Left forelimb (tissue), 1 donor: ENCODE results near the gene RBMS3.

Source experiments
- DNase-seq: peaks from one replicate; pipeline ENCODE4 v3.0.0-alpha.2; 2018; ENCODE audit warnings: low spot score

RBMS3 gene

DNA sequence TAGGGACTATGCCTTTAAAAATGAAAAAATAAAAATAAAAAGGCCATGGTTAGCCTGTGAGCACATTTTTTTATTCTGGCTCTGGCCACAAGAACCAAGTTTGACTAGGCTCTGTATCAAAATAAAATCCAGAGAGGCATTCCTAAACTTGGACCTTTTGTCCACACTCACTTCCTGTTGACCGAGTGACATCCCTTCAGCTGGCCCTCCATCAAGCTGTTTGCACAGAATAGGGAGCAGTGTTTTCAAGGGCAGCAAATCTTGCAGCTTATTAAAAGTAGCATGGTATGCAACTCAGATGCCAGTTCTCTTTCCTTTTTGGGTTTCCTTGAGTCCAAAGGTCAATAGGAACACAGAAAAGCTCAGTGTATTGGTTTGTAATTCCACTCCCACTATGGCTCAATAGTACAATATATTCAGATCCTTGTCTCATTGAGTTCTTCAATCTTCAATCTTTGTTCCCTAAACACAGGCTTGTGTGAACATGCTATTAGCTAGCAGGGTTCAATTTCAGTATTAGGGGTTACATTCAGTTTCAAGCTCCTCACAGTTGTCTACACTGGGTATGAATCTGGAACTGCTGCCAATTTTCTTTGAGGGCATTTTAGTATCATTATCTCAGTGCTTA lies 244.5 kb downstream of the RBMS3 start:
- DNase-seq: no peak

DNA sequence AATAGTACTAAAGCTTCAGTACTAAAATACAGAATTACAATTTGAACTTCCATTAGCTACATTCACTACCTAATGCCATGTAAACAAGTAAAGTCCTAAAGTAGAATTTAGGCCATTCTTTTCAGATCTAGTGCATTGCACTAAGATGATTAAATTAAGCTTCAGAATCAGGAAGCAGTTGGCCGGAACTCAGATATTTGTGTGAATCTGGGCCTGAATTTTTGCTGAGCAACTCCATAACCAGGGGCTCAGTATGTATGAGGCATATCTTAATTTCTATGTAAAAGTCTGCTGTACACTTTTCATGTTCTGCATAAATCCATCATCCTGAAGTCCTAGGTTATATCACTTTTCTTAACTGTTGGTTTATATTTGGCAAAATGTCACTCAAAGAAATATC lies 246.4 kb downstream of the RBMS3 start:
- no peak for DNase-seq

DNA sequence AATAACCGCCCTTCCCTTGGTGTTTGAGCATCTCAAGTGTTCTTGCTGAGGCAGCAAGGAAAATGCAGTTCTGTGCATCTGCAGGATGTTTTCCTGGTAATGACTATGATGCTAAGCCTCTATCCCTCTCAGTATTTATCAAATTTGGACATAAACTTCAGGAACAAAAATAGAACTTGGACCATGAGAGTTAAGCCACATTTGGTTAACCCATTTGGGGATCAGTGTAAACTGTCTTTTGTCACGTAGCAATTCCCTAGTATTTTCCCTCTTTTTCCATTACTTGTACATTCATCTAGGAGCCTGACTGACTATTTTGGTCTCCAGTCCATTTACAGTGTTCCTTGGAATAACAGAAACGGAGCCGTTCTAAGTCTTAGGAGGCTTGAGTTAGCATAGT lies 250.8 kb downstream of the RBMS3 start:
- DNase-seq: no peak

DNA sequence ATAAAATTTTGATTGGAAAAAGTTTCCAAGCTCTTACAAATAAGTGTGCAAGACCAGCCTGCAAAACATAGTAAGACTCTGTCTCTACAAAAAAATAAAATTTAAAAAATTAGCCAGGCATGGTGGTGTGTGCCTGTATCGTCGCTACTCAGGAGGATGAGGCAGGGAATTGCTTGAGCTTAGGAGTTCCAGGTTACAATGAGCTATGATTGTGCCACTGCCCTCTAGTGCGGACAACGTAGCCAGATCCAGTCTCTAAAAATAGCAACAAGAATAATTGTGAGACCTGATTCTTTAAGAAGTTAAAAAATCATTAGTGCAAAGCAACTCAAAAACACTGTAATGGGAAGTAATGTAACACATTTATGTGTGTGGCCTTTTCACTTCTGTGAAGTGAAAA lies 251.6 kb downstream of the RBMS3 start:
- no peak for DNase-seq

DNA sequence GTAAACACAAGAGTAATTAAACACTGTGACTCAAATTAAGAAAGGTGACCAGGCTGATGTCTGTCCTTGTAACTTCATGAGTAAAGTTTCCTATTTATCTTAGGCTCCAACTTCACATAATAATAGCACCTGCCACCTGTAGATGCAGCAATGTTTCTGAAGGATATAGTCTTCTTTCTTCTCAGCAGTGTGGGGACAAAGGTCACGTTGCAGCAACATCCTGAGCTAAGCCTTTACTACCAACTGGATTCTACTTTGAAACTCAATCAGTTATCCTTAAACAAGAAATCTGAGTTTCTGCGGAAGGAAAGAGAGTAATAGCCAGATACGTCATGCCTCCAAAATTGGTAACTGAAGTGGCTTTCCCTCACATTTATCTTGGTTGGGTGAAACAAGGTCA lies 253.1 kb downstream of the RBMS3 start:
- no peak for DNase-seq

DNA sequence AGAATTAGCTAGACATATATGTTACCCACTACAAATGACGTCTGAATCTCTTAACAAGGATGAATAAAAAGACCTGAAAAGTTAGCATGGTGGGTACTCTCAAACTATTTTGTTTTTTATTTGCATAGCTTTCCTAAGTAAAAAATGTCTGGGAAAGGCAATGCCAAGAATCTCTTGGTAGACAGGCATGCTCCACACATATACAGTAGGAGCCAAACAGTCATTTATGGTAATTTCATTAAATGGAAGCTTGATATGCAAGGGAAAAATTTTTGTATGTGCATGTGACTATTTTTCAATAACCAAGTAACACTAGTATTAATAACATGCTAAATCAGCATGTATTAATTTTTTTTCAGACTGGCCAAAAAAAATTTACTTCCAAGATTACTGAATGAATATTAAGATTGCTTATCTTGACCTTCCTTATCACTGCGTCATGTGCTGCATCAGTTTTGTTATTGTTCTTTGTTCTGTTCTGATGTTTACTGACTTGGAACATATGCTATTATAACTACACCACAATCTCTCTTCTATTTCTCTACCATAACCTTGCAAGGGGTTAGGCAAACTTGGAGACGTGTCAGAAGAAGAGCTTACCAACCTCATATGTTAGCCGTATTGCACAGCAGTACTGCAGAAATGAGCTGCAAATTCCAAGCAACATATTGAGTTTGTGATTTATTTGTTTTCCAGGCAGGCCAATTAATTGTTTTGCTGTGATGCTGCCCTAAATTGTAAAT lies 255.3 kb downstream of the RBMS3 start:
- no peak for DNase-seq

DNA sequence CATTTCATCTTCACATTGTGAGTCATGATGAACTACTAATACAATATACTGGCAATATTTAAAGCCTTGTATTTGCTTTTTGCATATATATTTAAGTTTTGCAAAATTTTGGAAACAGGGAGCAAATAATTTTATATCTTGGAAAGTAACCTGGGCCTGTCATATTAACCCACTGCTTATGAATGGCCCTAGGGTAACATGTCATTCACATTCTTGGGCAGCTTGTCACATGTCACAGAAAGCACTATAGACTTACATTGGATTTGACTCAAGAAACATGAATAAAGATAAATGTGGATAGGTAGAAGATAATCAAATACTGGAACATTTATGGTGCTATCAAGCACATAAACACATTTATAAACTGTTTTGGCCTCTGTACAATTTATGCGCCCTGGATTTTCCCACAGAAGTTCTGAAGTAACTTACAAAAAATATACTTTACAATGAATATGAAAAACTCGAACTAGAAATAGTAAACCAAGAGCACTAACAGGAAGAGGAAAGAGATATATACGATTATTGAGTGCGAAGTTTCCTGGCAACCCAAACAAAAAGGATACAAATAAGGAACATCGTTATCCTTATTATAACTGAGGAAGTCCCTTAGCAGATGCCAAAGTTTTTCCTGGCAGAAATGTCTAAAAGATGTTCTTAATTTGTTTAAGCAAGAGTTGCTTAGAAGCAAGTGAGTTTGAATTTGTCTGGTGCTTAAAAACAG lies 257.2 kb downstream of the RBMS3 start:
- DNase-seq: no peak

DNA sequence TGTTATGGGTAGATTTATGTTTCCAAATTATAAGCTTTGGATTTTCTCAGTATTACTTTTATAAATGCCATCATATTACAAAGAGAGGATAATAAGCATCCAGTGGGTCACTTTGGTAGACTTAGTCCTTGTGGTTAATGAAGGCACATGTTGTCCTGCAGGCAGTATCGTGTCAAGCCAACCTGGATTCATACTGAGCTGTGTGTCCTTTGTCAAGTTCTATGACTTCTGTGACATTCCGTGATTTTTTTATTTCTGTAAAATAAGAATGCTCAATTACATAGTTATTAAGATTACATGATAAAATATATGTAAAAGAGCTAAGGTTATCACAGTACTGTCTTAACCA lies 257.7 kb downstream of the RBMS3 start:
- no peak for DNase-seq

DNA sequence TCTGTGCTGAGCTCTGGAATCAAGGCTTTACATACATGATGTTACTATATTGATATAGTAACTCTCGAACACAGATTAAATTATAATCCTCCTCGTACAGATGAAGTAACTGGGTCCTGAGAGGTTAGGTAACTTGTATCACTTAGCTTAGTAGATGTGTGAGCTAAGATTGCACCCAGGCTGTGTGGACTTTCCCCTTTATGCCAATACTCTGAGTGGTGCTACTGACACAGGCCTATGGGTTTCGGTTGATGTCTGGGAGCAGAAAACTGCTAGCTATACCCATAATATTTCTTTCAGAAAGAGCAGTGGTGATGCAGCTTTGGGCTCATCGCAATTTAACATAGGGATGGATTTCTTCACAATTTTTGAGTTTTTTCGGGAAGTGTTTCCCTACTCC lies 259.7 kb downstream of the RBMS3 start:
- DNase-seq: no peak

DNA sequence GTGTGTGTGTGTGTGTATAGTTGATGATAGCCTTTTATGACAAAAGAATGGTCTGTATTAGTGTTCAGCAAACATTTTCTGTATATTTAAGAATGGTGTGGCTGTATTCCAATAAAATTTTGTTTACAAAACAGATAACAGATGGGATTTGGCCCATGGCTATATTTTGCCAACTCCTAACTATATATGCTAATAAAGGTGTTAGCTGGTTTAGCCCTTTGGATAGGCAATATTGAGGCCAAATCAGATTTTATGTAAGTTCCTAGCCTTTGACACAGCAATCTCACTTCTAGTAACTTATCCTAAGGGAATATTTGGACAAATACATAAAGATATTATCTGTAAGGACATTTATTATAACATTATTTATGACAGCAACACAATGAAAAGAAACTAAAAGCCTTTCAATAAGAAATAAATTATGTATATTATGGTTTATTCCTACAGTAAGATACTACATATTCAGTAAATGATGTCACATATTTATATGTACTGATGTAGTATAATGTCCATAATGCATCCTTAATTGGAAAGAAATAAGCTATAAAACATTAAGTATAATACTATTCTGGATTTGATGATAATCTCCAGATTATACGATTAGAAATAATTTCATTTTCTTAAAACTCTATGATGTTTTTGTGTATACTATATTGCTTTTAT lies 264.0 kb downstream of the RBMS3 start:
- no peak for DNase-seq

DNA sequence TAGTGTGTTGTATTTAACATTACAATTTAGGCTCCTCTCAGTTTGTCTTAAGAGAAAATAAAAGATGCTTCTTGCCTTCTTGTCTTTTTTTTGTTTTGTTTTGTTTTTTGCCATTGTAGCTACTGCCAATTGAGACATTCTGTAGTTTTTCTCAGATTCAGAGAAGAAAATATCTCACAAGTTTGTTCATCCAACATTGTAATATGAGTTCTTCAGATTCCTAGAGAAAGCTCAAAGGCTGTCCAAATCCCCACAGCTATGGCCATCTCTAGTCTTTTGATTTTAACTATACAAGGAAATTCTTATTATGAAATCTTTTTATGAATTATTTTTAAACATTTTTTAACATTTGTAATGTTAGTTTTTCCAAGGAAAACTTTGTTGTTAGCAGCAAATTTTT lies 264.7 kb downstream of the RBMS3 start:
- DNase-seq: no peak

DNA sequence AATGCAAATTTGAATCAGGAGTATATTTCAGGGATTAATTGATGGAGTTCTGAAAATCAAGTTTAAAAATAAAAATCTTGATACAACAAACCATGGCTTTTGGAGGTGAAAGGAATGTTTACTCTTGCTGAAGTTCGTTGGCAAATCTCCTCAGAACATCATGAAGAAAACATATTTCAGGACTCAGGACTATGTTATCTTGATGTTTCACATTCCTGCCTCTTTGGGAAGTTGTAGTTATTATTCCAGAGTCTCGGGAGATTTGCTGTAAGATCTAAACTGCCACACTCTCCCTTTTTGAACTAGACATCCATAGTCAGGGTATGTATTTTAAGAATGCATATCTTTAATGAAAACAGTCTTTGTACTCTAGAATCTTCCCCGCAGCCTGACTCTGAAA lies 271.2 kb downstream of the RBMS3 start:
- no peak for DNase-seq

DNA sequence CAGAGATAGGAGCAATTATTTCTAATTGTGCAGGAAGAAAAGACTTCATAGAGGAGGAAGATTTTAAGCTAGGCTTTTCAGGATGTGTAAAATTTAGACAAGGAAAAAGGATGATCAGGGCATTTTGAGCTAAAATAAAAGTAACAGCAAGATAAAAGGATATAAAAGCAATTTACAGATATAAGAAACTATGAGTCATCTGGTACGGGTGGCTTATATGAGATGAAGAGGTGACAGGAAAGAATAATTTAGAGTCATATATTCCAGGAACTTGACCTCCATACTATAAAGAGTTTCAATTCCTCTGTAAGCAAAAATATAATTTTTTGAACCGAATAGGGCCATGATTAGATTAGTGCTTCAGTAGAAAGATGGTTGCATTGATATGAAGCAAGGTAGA lies 273.7 kb downstream of the RBMS3 start:
- DNase-seq: no peak

DNA sequence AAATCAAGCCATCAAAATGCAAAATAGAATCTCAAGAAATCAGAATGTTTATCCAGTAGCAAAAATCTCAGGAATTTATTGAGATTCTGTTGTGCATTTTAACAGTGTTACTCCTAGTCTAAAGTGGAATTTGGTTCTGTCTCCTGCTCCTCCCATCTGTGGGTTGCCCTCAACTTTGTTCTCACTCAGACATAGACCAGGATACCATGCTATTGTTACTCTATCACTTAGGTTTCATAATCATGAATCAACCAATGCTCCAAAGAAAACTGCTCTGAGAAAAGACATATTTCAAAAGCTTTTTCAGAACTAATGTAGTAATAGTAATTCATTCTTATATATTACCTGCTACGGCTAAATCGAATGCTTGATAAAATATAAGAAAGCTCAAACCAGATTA lies 274.7 kb downstream of the RBMS3 start:
- DNase-seq: no peak

DNA sequence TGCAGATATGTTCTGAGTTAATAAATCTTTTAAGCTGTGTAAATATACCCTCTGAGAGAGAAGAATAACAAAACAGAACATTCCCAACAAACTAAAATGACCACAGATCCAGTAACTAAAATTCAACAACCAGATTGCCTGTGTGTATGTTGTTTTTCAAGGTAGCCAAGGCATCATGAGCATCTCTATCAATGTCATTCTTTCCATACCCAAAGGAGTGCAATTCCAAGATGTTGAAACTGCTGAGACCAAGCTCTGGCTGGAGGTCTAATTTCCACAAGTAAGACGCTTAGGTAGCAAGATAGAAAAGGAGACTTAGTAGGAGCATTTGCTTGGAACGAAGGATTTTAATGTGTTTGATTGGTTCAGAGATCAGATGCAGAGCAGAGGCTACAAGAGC lies 276.3 kb downstream of the RBMS3 start:
- DNase-seq: no peak

DNA sequence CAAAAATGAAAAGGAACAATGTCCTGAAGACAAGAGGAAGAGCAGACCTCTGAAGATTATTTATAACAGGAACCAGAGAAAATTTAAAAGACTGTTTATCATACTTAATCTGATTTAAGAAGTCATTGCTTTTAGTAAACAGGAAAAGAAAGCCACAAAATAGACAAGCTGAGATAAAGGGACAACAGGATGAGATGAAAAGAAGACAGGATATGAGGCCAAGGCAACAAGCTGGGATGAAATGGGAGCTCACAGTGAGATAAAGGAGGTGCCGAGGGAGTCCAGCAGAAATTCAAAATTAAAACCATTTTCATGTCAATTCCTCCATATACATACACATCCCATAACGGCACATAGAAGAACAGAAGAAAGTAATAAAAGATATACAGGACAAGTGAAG lies 277.0 kb downstream of the RBMS3 start:
- DNase-seq: no peak

DNA sequence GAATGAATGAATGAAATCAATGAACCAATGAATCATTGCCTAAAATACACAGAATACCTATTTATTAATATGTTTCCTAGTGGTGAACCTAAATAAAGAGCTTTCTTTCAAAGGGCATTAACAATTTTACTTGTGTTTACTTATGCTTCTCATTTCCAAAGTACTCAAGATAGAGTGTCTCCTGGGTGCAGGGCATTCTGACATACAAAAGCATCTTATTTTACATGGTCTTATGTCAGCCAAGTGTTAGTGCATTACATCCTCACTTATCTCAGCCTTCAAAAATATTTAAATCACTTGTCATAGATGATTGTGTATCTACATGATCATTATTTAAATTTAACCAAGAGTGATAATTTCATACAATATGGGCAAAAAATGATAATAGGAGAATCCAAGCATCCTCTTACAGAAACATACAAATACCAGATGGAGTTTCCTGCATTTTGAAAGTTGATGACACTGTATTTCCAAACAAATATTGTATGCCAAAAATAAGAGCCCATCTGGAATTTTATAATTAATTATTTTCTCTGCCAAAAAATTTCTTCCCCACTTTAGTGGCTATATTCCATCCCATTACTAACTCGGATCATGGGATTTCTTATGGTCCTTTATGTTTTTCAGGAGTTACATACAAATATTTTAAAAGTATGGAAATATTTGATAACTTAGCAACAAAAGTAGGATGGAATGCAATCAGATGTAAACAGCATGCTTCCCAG lies 279.0 kb downstream of the RBMS3 start:
- DNase-seq: no peak

DNA sequence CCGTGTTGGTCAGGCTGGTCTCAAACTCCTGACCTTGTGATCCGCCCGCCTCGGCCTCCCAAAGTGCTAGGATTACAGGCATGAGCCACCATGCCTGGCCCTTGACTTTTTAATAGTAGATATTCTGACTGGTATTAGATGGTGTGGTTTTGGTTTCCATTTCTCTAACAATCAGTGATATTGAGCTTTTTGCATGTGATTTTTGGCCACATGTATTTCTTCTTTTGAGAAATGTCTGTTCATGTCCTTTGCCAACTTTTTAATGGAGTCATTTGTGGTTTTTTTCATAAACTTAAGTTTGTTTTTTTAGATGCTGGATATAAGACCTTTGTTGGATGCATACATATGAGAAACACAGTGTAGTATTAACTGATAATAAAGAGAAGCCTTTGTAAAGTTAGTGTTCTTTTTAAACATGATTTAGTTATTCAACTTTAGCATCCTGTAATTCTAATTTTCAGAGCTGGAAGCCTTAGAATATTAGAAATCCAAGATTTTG lies 280.8 kb downstream of the RBMS3 start:
- DNase-seq: no peak

DNA sequence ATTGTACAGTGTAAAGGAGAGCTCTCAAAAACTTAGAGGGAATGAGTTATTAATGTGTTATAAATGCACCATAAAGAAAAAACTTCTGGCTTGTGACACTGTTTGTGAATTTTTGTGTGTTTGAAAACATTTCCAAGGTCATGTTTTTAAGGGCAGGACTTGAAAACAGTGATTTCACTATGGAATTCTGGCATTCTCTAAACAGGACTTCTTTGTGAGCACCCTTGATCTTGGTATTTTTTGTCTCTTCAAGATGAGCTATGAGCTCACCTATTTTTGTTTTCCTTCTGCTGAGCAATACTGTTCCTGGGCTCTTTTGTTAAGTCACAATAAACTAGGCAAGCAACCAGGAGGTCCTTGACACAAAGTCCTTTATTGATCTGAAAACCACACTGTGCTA lies 284.4 kb downstream of the RBMS3 start:
- no peak for DNase-seq

DNA sequence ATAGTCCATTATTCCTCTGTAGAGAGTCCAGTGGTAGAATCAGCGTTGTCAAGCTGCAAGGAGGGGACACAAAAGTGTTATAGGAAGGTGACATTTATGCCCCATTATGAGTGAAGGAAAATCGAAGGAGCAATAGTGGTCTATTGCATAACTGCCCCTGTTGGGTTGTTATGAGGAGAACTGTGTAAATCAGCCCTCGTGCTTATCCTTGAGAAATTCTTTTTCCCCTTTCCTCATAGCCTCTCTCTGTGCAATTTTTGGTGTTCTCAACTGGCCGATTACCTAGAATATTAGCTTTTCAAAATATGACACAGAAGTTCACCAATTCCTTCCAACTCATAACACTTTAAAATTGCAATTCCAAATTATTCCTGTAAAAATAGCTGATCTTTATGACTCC lies 286.6 kb downstream of the RBMS3 start:
- no peak for DNase-seq

DNA sequence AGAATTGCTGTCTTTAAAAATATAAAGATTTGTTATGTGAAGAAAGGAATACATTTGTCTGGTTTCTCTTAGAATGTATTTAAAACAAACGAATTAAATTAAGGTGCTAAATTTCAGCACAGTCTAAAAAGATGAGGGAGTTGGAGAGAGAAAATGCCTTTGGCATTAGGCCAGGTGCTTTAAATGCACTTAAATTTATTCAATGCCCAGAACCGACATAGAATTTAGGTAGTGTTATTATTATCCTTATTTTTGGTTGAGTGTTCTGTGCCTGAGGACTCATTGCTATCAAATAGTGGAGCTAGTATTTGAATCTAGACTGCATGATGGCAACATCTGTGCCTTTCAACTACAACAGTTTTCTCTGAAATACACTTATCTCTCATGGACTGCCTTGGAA lies 287.5 kb downstream of the RBMS3 start:
- no peak for DNase-seq

DNA sequence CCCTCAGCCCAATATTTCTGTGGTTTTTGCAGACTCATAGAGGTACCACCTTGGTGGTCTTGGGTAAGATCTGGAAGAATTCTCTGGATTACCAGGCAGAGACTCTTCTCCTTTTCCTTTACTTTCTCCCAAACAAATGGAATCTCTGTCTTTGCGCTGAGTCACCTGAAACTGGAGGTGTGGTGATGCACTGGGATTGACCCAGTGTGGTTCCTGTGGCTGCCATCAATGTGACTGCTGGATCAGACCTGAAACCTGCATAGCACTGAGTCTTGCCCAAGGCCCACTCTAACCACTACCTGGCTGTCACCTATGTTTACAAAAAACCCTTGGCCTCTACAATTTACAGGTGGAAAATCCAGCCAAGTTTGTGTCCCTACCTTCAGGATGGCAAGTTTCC lies 295.3 kb downstream of the RBMS3 start:
- DNase-seq: no peak
